ENCODE results near the gene DPF3.

DNA sequence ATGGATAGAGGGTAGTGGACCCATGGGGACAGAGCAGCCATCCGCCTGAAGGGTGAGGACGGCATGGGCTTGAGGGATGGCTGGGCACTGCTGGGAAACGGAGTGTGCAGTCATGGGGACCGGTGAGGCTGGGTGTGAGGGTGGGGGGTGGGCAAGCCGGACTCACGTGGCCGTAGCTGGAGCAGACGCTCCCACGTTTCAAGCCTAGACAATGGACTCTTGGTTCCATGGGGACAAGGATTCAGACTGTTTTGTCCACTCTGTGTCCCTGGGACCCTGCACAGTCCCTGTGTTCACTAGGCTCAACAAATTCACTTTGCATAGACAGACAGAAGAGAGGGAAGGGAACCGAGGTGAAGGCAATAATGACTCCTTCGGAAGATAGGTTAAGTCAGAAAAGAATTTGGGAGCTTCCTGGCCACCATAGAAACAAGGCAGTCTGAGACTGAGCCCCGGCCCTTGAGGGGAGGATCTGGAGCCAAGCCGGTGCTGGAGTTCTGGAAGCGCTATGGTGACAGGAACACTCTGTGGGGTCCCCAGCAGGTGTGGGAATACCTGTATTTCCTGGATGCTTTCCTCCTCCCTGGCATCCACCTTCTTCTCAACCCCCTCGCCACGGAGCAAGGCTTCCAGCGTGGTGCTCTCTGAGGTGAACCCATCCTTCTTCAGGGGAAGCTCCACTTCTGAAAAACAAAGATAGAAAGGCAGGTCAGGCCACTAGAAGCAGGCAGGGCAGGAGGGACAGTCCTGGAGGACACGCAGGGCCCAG, 162.5 kb downstream of the DPF3 start:
- TF ChIP-seq, protein P1, sequence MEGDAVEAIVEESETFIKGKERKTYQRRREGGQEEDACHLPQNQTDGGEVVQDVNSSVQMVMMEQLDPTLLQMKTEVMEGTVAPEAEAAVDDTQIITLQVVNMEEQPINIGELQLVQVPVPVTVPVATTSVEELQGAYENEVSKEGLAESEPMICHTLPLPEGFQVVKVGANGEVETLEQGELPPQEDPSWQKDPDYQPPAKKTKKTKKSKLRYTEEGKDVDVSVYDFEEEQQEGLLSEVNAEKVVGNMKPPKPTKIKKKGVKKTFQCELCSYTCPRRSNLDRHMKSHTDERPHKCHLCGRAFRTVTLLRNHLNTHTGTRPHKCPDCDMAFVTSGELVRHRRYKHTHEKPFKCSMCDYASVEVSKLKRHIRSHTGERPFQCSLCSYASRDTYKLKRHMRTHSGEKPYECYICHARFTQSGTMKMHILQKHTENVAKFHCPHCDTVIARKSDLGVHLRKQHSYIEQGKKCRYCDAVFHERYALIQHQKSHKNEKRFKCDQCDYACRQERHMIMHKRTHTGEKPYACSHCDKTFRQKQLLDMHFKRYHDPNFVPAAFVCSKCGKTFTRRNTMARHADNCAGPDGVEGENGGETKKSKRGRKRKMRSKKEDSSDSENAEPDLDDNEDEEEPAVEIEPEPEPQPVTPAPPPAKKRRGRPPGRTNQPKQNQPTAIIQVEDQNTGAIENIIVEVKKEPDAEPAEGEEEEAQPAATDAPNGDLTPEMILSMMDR (IDR thresholded peaks at IDR 0.05; ENCODE audit: low read length): no peak
- TF ChIP-seq EZH2 (optimal IDR thresholded peaks at IDR 0.05; ENCODE audit: low read depth, low read length) (no peak), EZH2phosphoT487 (IDR thresholded peaks at IDR 0.05; ENCODE audit: low read length) (no peak)
